WTC11 (cell line): ENCODE data around the gene RAPGEF2. TPM values are rescaled to one million over a fixed set of nuclear protein-coding genes. Genes with fewer than 3 reads are reported as not detected.

Source experiments
- ATAC-seq: fragments of 200-7000 bp; cut with Tn5 transposase; 2 replicates; pipeline ENCODE4 v1.10.0; 2021; ENCODE audit warnings: mild to moderate bottlenecking, moderate library complexity
- CTCF ChIA-PET: fragments of 300-600 bp; sonication (Branson Sonifier 250); formaldehyde crosslinking; loops from one replicate; lab custom pipeline; 2021; ENCODE audit warnings: antibody characterized with exemption; lab: Charles Lee
- POLR2A ChIA-PET: fragments of 350-600 bp; sonication (Branson Sonifier 250); formaldehyde crosslinking; loops from one replicate; lab custom pipeline; 2021; ENCODE audit warnings: antibody characterized with exemption; lab: Charles Lee
- DNase-seq: peaks from one replicate; pipeline ENCODE4 v3.0.0; 2021; ENCODE audit warnings: low spot score
- H3K27ac Mint-ChIP-seq: 2 replicates; pipeline ENCODE4 v1.8.0; 2021; ENCODE audit warnings: mixed read lengths
- H3K27me3 Mint-ChIP-seq: 2 replicates; pipeline ENCODE4 v1.8.0; 2021; ENCODE audit warnings: low read depth, mild to moderate bottlenecking, moderate library complexity, mixed read lengths
- H3K36me3 Mint-ChIP-seq: 2 replicates; pipeline ENCODE4 v1.8.0; 2021; ENCODE audit warnings: mixed read lengths
- H3K4me1 Mint-ChIP-seq: 2 replicates; pipeline ENCODE4 v1.8.0; 2022; ENCODE audit warnings: mixed read lengths
- H3K4me3 Mint-ChIP-seq: 2 replicates; pipeline ENCODE4 v1.8.0; 2021; ENCODE audit warnings: mild to moderate bottlenecking, moderate library complexity, mixed read lengths
- H3K9me3 Mint-ChIP-seq: 2 replicates; pipeline ENCODE4 v1.8.0; 2021; ENCODE audit warnings: mixed read lengths
- EMX1 ChIP-seq: fragments of 250-450 bp; sonication (Bioruptor Pico); IDR thresholded peaks from 2 replicates; pipeline ENCODE4 v1.8.0; 2021; ENCODE audit warnings: mild to moderate bottlenecking
- GABPB1 ChIP-seq: sonication (generic); formaldehyde crosslinking; IDR thresholded peaks from 2 replicates; pipeline ENCODE4 v1.8.1; 2023; ENCODE audit warnings: mild to moderate bottlenecking, missing genetic modification reagents
- HMGA2 ChIP-seq: fragments of 250-450 bp; sonication (Bioruptor Pico); IDR thresholded peaks from 2 replicates; pipeline ENCODE4 v1.4.0; 2021; ENCODE audit warnings: mild to moderate bottlenecking, moderate library complexity
- JAZF1 ChIP-seq: fragments of 250-450 bp; sonication (Bioruptor Pico); IDR thresholded peaks from 2 replicates; pipeline ENCODE4 v1.9.0; 2021; ENCODE audit warnings: moderate library complexity, mild to moderate bottlenecking, inconsistent platforms
- JUN ChIP-seq: sonication (generic); formaldehyde crosslinking; IDR thresholded peaks from 2 replicates; pipeline ENCODE4 v1.8.0; 2023; ENCODE audit warnings: mild to moderate bottlenecking, missing genetic modification reagents
- KAT7 ChIP-seq: sonication (generic); formaldehyde crosslinking; IDR thresholded peaks from 2 replicates; pipeline ENCODE4 v1.8.1; 2023; ENCODE audit warnings: missing genetic modification reagents, mild to moderate bottlenecking, borderline replicate concordance
- MYBL2 ChIP-seq: sonication (generic); formaldehyde crosslinking; IDR thresholded peaks from 2 replicates; pipeline ENCODE4 v1.8.1; 2023; ENCODE audit warnings: mild to moderate bottlenecking, moderate library complexity, missing genetic modification reagents
- NR3C1 ChIP-seq: sonication (generic); formaldehyde crosslinking; conservative IDR thresholded peaks from 2 replicates; pipeline ENCODE4 v1.8.1; 2023; ENCODE audit warnings: low read depth, mild to moderate bottlenecking, missing genetic modification reagents
- RELA ChIP-seq: sonication (generic); formaldehyde crosslinking; IDR thresholded peaks from 2 replicates; pipeline ENCODE4 v1.8.1; 2022; ENCODE audit warnings: missing genetic modification reagents, mild to moderate bottlenecking, borderline replicate concordance
- RORB ChIP-seq: fragments of 250-450 bp; sonication (Bioruptor Pico); IDR thresholded peaks from 2 replicates; pipeline ENCODE4 v1.9.0; 2021; ENCODE audit warnings: mild to moderate bottlenecking
- SP1 ChIP-seq: sonication (generic); formaldehyde crosslinking; conservative IDR thresholded peaks from 2 replicates; pipeline ENCODE4 v1.8.1; 2022; ENCODE audit warnings: missing genetic modification reagents
- TEAD4 ChIP-seq: sonication (generic); formaldehyde crosslinking; IDR thresholded peaks from 2 replicates; pipeline ENCODE4 v1.8.0; 2022; ENCODE audit warnings: mild to moderate bottlenecking, missing genetic modification reagents
- ZBTB21 ChIP-seq: sonication (generic); formaldehyde crosslinking; IDR thresholded peaks from 2 replicates; pipeline ENCODE4 v1.8.1; 2023; ENCODE audit warnings: mild to moderate bottlenecking, missing genetic modification reagents, borderline replicate concordance
- ZNF263 ChIP-seq: sonication (generic); formaldehyde crosslinking; IDR thresholded peaks from 2 replicates; pipeline ENCODE4 v1.8.1; 2022; ENCODE audit warnings: low read depth, mild to moderate bottlenecking, moderate library complexity, missing genetic modification reagents
- total RNA-seq: library from RNA; stranded (reverse); gene quantifications from 3 replicates; pipeline ENCODE4 v1.2.3, GENCODE V29; 2021
- TF ChIP-seq, protein P1 (sequence below): sonication (generic); formaldehyde crosslinking; IDR thresholded peaks from 2 replicates; pipeline ENCODE4 v1.8.0; 2022; ENCODE audit warnings: mild to moderate bottlenecking, missing genetic modification reagents
- TF ChIP-seq, protein P2 (sequence below): sonication (generic); formaldehyde crosslinking; IDR thresholded peaks from 2 replicates; pipeline ENCODE4 v1.8.1; 2023; ENCODE audit warnings: mild to moderate bottlenecking, missing genetic modification reagents, borderline replicate concordance
- TF ChIP-seq, protein P3 (sequence below): sonication (generic); formaldehyde crosslinking; conservative IDR thresholded peaks from 2 replicates; pipeline ENCODE4 v1.8.1; 2022; ENCODE audit warnings: mild to moderate bottlenecking, missing genetic modification reagents
- TF ChIP-seq, protein P4 (sequence below): sonication (generic); formaldehyde crosslinking; IDR thresholded peaks from 2 replicates; pipeline ENCODE4 v1.8.1; 2023; ENCODE audit warnings: mild to moderate bottlenecking, missing genetic modification reagents, moderate library complexity
- TF ChIP-seq, protein P5 (sequence below): sonication (generic); formaldehyde crosslinking; IDR thresholded peaks from 2 replicates; pipeline ENCODE4 v1.8.1; 2022; ENCODE audit warnings: mild to moderate bottlenecking, missing genetic modification reagents, moderate library complexity, borderline replicate concordance
- TF ChIP-seq, protein P6 (sequence below): sonication (generic); formaldehyde crosslinking; IDR thresholded peaks from 2 replicates; pipeline ENCODE4 v1.8.1; 2023; ENCODE audit warnings: mild to moderate bottlenecking, missing genetic modification reagents
- TF ChIP-seq, protein P7 (sequence below): fragments of 250-450 bp; sonication (Bioruptor Pico); IDR thresholded peaks from 2 replicates; pipeline ENCODE4 v1.9.0; 2021; ENCODE audit warnings: mild to moderate bottlenecking

Gene RAPGEF2
- total RNA-seq, 1 experiment from 2014 or later, result 40.6 TPM

DNA sequence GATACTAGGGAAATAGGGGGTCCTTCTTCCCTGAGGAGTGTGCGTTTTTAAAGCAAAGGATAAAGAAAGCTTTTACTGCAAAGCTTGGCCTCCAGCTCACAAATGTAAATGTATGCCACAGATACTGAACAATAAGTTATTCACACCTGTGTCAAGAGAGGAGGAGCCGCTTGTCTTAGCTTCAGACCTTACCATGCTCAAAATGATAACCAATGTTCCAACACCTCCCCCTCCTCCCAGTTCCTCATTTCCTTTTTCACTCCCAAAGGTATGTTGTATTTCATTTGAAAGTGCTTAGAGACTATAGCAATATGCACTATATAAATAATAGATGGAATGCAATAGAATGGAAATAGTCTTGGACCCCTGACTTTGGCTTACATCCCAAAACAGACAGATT is 47.0 kb upstream of the RAPGEF2 start (continued):
- TF ChIP-seq, protein P1, sequence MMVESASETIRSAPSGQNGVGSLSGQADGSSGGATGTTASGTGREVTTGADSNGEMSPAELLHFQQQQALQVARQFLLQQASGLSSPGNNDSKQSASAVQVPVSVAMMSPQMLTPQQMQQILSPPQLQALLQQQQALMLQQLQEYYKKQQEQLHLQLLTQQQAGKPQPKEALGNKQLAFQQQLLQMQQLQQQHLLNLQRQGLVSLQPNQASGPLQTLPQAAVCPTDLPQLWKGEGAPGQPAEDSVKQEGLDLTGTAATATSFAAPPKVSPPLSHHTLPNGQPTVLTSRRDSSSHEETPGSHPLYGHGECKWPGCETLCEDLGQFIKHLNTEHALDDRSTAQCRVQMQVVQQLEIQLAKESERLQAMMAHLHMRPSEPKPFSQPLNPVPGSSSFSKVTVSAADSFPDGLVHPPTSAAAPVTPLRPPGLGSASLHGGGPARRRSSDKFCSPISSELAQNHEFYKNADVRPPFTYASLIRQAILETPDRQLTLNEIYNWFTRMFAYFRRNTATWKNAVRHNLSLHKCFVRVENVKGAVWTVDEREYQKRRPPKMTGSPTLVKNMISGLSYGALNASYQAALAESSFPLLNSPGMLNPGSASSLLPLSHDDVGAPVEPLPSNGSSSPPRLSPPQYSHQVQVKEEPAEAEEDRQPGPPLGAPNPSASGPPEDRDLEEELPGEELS, result no peak
- TF ChIP-seq, protein P2, sequence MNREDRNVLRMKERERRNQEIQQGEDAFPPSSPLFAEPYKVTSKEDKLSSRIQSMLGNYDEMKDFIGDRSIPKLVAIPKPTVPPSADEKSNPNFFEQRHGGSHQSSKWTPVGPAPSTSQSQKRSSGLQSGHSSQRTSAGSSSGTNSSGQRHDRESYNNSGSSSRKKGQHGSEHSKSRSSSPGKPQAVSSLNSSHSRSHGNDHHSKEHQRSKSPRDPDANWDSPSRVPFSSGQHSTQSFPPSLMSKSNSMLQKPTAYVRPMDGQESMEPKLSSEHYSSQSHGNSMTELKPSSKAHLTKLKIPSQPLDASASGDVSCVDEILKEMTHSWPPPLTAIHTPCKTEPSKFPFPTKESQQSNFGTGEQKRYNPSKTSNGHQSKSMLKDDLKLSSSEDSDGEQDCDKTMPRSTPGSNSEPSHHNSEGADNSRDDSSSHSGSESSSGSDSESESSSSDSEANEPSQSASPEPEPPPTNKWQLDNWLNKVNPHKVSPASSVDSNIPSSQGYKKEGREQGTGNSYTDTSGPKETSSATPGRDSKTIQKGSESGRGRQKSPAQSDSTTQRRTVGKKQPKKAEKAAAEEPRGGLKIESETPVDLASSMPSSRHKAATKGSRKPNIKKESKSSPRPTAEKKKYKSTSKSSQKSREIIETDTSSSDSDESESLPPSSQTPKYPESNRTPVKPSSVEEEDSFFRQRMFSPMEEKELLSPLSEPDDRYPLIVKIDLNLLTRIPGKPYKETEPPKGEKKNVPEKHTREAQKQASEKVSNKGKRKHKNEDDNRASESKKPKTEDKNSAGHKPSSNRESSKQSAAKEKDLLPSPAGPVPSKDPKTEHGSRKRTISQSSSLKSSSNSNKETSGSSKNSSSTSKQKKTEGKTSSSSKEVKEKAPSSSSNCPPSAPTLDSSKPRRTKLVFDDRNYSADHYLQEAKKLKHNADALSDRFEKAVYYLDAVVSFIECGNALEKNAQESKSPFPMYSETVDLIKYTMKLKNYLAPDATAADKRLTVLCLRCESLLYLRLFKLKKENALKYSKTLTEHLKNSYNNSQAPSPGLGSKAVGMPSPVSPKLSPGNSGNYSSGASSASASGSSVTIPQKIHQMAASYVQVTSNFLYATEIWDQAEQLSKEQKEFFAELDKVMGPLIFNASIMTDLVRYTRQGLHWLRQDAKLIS (CRISPR knock-in tag), result no peak
- TF ChIP-seq ZBTB21 (no peak), ZNF263 (no peak), MYBL2 (CRISPR knock-in tag) (no peak), GABPB1 (CRISPR knock-in tag) (no peak), RELA (CRISPR knock-in tag) (no peak), RORB (no peak)
- TF ChIP-seq, protein P3, sequence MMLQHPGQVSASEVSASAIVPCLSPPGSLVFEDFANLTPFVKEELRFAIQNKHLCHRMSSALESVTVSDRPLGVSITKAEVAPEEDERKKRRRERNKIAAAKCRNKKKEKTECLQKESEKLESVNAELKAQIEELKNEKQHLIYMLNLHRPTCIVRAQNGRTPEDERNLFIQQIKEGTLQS, result no peak
- TF ChIP-seq, protein P4, sequence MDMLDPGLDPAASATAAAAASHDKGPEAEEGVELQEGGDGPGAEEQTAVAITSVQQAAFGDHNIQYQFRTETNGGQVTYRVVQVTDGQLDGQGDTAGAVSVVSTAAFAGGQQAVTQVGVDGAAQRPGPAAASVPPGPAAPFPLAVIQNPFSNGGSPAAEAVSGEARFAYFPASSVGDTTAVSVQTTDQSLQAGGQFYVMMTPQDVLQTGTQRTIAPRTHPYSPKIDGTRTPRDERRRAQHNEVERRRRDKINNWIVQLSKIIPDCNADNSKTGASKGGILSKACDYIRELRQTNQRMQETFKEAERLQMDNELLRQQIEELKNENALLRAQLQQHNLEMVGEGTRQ, result no peak

DNA sequence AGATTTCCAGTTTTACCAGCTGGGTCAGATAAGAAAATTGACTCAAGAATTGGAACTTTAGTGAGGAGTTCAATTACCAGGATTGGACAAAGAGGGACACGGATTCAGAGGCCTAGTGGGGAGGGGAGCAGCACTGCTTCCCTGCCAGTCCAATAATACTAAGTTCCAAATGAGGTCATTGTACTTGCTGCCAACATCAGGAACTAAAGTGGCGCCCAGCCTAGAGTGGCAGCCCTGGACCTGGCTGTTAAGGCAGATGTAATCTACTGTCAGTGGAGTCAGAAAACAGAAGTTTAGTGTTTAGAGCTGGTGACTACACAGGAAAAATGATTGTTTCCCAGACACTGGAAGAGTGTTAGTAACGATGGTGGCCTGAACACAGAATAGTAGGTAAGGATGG is 42.7 kb upstream of the RAPGEF2 start:
- no peak for ATAC-seq
- Mint-ChIP-seq H3K4me3 (no peak overlapping the region), H3K27ac (no peak overlapping the region), H3K36me3 (no peaks in the 10 kb centered on the region), H3K27me3 (no peaks in the 10 kb centered on the region), H3K4me1 (peaks cover 18% of the 10 kb centered on the region), H3K9me3 (no peaks in the 10 kb centered on the region)
- POLR2A ChIA-PET, result no interaction called here
- CTCF ChIA-PET, result no interaction called here
- no peak for DNase-seq
- TF ChIP-seq, protein P5, sequence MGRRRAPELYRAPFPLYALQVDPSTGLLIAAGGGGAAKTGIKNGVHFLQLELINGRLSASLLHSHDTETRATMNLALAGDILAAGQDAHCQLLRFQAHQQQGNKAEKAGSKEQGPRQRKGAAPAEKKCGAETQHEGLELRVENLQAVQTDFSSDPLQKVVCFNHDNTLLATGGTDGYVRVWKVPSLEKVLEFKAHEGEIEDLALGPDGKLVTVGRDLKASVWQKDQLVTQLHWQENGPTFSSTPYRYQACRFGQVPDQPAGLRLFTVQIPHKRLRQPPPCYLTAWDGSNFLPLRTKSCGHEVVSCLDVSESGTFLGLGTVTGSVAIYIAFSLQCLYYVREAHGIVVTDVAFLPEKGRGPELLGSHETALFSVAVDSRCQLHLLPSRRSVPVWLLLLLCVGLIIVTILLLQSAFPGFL (CRISPR knock-in tag), result no peak
- TF ChIP-seq, protein P3, result no peak
- no peak for TF ChIP-seq RELA (CRISPR knock-in tag)
- TF ChIP-seq TEAD4, result no peak
- TF ChIP-seq, protein P6, sequence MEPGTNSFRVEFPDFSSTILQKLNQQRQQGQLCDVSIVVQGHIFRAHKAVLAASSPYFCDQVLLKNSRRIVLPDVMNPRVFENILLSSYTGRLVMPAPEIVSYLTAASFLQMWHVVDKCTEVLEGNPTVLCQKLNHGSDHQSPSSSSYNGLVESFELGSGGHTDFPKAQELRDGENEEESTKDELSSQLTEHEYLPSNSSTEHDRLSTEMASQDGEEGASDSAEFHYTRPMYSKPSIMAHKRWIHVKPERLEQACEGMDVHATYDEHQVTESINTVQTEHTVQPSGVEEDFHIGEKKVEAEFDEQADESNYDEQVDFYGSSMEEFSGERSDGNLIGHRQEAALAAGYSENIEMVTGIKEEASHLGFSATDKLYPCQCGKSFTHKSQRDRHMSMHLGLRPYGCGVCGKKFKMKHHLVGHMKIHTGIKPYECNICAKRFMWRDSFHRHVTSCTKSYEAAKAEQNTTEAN (CRISPR knock-in tag), result no peak
- TF ChIP-seq, protein P7, sequence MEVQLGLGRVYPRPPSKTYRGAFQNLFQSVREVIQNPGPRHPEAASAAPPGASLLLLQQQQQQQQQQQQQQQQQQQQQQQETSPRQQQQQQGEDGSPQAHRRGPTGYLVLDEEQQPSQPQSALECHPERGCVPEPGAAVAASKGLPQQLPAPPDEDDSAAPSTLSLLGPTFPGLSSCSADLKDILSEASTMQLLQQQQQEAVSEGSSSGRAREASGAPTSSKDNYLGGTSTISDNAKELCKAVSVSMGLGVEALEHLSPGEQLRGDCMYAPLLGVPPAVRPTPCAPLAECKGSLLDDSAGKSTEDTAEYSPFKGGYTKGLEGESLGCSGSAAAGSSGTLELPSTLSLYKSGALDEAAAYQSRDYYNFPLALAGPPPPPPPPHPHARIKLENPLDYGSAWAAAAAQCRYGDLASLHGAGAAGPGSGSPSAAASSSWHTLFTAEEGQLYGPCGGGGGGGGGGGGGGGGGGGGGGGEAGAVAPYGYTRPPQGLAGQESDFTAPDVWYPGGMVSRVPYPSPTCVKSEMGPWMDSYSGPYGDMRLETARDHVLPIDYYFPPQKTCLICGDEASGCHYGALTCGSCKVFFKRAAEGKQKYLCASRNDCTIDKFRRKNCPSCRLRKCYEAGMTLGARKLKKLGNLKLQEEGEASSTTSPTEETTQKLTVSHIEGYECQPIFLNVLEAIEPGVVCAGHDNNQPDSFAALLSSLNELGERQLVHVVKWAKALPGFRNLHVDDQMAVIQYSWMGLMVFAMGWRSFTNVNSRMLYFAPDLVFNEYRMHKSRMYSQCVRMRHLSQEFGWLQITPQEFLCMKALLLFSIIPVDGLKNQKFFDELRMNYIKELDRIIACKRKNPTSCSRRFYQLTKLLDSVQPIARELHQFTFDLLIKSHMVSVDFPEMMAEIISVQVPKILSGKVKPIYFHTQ, result no peak
- TF ChIP-seq JUN (CRISPR knock-in tag), result no peak
- TF ChIP-seq EMX1 (CRISPR knock-in tag), result no peak
- no peak for TF ChIP-seq HMGA2 (CRISPR knock-in tag)
- no peak for TF ChIP-seq SP1 (CRISPR knock-in tag)
- TF ChIP-seq JAZF1 (CRISPR knock-in tag), result no peak
- TF ChIP-seq, protein P1, result no peak
- no peak for TF ChIP-seq KAT7 (CRISPR knock-in tag)
- TF ChIP-seq NR3C1 (CRISPR knock-in tag), result no peak
